GM18508 (cell line): Measurements from ENCODE around the gene CDO1.

Experiments
- ATAC-seq: cut with Tn5 transposase; IDR thresholded peaks from one replicate; pipeline ENCODE4 v1.9.1; 2021; ENCODE audit warnings: moderate number of reproducible peaks; ENCODE audit not compliant: insufficient read depth, unreplicated experiment

CDO1 gene

DNA sequence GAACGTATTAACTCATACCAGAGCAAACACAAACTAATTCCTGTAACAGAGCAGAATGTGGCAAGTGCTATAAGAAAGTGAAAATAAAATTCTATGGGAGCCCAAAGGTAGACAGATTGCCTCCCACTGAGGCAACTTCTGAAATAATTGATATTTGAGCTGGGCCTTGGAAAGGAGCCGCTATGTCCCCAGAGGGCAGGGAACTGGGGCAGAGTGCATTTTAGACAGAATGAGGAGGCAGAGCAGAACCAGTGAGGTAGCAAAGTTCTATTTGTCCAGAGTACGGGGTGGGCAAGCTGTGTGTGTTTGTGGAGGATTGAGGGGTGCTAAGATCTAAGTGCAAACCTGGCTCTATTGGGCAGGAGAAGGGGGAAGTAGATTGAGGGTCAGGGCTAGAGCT is 19.8 kb downstream of the CDO1 start:
- no peak for ATAC-seq

DNA sequence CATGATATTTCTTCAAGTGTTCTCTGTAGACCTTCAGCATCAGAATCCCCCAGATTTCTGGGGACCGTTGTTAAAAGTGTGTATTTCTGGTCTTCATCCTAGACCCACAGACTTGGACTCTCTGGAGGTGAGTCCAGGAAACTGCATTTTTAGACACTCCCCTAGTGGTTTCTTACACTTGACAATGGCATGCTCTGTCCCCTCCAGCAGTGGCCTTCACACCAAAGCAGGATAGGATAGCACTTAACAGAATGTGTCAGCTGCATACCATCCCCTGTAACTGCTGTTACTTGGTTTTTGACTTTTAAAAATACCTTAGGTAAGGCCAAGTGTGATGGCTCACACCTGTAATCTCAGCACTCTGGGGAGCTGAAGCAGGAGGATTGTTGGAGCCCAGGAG is 20.8 kb downstream of the CDO1 start:
- no peak for ATAC-seq

DNA sequence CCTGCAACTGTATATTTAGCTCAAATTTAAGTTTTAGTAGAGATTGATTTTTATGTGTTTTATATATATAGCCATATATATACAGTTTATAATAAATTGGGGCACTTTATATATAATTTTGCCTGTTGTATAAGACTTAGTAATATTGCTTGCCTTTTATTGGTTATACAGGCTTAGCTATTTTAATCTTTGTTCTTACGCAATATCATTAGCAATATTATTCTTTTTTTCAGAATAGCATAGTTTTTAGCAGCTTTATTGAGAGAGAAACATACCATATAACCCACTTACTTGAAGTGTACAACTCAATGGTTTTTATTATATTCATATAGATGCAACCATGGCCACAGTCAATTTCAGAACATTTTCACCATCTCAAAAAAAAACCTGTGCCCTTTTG is 28.0 kb downstream of the CDO1 start:
- no peak for ATAC-seq

DNA sequence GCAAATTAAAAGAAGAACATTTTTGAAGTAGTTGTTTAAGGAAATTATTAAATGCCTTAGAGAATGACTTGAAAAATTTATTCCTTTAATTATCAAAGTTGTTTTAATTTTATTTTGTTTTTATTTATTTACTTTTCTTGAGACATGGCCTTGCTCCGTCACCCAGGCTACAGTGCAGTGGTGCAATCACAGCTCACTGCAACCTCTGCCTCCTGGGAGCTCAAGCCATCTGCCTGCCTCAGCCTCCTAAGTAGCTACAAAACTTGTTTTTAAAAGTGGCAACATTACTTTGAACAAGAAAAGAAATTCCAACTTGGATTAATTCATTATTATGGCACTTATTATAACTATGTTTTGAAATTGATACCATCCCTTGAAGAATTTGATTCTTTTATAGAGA is 29.0 kb downstream of the CDO1 start:
- ATAC-seq, result no peak

DNA sequence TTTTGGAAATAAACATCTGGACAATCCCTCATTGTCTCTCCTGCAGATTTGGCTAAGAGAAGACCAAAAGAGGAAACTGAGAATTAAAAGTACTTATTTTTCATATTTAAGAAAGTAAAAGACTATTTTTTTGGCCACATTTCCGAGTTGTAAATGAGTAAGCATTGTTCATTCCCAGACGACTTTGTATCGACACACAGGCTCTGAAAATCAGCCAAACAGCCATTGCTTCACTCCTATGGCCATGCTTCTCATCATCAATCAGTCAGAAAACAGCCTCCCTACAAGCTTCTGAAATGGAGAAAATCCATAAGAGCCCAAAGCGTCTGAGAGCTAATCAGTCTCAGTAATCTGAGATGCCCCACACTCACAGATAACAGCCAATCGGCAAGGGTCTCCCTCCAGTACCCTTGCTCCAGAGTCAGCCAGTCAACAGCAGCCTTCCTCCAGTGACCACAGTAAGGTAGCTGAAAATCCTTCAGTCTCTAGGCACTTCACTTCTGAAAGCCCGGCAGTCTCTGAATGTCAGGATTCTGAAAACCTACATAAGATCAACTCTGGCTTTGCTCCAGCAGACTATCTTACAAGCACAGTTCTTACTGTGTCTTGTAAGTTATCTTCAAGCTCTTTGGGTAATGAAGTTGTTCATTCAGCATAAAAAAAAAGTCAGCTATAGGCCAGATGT is 30.9 kb downstream of the CDO1 start:
- ATAC-seq, result no peak

DNA sequence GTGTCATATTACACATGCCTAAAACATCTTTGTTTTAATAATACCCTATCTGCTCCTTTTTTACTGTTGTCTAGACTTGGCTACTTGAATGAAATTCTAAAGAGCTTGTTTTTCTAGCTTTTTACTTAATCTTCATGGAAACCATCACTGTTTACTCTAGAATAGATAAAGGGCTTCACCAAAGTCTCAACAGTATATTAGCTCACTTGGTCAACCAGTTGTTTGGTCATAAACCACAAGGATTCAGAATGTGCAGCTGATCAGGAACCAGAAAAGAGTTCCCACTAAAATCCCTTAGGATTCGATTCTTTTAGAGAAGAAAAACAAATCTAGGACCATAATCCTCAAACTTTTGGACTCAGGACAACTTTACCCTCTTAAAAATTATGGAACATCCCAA is 38.0 kb downstream of the CDO1 start:
- ATAC-seq, result no peak

DNA sequence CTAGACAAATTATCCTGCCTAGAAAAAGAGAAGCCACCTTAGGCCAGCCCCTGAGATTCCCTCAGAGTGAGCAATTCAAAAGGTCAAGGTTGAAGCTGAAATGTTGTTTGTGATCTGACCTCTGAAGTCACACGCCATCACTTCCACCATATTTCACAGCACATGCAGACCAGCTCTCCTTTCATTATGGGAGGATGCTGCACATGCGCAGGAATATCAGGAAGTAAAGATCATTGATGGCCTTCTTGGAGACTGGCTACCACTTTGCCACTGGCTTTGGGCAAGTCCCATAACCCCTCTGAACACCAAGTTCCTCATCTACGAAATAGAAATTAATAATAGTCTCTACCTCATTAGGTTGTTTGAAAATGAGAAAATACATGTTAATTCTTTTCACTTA is 39.5 kb downstream of the CDO1 start:
- ATAC-seq, result no peak

DNA sequence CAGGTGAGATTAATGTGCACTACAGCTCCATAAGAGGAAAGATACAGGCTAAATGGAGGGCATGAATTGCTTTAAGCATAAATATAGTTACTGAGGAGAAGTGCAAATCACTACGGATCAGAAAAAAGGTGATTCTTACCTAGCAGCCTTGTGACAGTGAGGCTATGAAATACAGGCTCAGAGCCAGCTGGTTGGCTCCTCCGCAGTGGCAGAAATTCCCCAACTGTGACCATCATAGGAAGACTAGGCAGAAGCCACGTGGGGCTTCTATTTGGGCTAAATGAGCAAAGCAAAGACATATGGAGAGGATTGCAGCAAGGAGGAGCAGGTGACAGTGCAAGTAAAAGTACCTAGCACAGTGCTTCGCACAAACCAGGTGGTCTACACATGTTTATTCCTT is 40.5 kb downstream of the CDO1 start:
- ATAC-seq, result no peak

DNA sequence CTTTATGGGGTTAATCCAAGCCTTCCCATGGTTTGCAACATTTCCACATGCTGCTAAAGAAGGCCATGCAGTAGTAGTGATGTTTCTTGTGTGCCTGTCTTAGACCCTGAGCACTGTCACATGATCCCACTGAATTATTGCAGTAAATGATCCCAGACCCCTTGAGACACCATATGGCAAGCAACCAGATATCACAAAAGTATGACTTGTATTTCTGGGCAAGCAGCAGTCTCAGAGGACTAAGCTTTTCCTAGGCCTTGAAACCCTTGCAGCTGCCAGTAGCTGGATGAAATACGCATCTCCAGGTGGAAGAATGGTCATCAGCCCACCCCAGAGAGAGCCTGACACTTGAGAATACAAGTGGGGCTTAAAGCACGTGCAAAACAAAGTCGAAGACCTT is 41.8 kb downstream of the CDO1 start:
- no peak for ATAC-seq

DNA sequence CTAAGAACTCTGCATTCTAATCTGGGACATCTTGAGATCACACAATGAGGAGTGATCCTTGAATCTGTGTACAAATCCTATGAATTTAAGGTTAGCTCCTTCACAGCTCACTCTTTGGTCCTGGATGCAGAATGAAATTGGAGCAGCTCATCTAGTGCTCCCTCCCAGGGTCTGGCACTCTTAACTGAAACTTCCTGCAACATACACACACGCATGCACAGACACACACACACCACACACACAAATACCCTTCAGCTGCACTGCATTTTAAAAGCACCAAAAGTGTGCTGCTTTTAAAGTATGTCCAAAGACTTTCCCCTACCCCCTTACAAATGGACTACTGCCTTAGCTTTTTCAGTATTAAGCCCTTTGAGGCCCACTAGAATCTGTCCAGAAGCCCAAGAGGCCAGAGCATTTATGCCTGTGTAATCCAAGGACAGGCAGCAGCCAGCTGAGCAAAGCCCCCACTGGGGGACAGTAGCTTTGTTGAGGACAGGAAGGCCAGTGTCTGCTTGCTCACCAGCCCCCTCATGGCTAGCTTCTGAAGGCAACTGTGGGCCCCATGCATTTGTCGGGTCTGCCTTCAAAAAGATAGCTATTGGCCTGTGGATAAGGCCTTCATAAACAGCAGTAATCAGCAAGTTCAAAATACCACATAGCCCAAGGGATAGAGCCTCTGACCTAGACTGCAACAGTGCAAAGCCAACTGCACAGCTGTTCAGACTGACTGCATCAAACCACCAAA is 43.6 kb downstream of the CDO1 start:
- ATAC-seq, result no peak

DNA sequence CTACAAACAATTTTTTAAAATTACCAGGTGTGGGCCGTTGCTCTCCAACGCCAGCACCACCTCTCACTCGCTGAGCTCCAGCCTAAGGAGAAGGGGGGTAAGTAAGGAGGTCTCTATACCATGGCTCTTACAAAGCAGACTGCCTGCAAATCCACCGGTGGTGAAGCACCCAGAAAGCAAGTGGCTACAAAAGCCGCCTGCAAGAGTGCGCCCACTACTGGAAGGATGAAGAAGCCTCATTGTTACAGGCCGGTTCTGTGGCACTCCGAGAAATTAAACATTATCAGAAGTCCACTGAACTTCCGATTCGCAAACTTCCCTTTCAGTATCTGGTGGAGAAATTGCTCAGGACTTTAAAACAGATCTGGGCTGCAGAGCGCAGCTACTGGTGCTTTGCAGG is 46.0 kb downstream of the CDO1 start:
- no peak for ATAC-seq

DNA sequence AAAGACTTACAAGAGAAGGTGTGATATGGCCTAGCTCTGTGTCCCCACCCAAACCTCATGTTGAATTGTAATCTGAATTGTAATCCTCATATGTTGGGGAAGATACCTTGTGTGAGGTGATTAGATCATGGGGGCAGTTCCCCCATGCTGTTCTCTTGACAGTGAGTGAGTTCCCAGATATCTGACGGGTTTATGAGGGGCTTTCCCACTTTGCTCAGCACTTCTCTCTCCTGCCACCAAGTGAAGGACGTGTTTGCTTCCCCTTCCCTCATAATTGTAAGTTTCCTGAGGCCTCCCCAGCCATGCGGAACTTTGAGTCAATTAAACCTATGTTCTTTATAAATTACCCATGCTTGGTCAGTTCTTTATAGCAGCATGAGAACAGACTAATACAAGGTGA is 49.0 kb downstream of the CDO1 start:
- ATAC-seq, result no peak

DNA sequence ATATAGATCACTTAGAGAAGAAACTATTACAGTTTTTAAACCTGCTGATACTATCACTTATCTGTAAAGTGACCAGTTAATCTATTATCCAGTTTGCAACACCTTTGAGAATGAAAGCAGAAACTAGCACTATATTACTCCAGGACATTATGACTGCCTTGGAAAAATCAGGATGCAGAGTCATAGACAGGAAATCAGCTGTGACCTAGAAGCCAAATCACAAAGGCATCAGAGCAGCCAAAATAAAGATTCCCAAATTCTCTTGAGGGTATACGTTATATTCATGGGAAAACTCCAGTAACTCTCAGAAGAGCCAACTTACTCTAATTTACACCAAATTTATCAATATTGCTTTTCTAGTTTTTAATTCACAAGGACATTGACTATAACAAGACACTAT is 49.9 kb downstream of the CDO1 start:
- ATAC-seq, result no peak

DNA sequence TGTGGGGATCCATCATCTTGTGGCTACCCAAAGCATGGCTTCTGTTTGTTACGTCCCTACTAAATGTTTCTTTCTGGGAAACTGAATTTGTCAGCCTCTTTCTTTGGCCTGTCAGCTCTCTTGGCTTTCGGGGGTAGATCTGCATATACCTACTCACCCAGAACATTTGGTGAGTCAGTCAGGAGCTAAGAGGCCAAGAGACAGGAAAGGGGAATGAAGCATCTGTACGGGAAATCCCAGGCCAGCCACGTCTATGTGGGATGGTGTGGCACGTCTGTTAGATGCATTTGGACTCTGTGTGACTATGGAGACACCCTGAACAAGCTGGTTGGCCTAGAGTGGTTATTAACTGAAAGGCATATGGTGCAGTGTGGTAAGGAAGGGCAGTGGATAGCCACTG is 58.1 kb downstream of the CDO1 start:
- no peak for ATAC-seq

DNA sequence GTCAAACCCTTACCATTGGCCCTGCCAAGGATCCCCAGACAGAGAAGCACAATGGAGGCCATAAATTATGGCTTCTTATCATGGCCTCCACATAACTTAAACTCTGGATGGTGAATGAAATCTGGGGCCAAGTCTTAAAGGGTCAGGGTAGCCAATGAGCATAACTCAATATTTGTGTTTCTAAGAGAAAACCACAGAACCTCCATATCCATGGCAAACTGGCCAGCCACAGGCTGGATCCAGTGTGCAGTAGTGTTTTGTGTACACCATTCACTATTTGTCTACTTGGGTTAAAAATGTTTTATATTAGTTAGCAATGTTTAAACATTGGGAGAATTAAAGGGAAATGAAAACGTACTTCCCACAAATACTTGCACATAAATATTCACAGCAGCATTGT is 60.8 kb downstream of the CDO1 start:
- ATAC-seq, result no peak
